Fibroblast of upper back skin (primary cell): ENCODE data around the gene PIK3CB.
"Not testable (repeated sequence)": the region's sequence is repeated elsewhere in the genome, so short reads cannot be mapped to it uniquely, and the experiment has no call there.

Experiments used
- DNase-seq: peaks from one replicate; pipeline ENCODE4 v3.0.0-alpha.2; 2013

The PIK3CB gene

DNA sequence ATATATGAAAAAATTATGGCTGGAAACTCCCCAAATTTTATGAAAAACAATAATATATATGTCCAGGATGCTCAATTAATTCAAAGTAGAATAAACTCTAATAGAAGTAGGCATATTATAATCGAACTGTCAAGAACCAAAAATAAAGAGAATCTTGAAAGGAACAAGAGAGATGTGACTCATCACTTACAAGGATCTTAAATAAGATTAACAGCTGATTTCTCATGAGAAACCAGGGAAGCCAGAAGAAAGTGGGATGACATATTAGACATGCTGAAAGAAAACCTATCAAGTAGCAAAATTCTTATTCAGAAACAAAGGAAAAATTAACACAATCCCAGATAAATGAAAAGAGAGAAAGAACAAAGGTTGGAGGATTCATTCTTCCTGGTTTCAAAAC, 159.3 kb downstream of the PIK3CB start:
- DNase-seq: peak; percentile 25

DNA sequence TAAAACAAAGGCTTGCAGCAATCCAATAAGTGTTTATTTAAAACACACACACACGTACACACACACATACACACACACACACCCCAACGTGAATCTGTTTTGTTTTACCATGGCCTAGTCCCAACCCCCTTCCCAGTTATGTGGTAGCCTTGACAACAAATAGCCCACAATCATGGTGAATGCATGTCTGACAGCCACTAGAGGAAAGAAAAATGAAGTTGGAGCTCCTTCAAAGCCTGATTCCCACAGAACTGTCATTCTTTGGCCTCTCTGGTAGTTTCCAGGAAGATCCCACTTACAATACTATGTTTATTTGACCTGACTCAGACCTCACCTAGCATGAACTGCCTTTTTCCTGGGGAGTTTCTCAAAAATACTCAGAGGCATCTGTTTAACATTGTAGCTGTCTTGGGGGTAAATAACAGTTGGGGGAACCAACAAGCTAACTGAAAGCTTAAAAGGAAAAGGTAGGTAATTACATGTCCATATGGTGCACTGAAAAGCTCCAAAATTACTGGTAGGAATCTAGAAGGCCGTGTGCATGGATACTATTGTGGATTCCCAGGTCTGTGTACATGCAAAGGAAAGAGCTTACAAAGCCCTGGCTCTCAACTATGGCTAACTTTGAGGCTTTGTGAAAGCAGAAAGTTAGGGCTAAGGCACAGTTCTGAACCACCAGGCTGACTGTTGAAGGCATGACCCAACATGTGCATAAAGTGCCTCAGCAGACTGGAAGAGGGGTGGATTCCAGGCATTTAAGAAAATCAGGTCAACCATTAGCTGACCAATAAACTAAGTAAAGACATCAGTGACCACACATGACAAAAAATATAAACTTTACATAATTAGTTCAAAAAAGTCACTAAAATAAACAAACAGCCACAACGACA, 160.8 kb downstream of the PIK3CB start:
- peak; percentile 84 for DNase-seq

DNA sequence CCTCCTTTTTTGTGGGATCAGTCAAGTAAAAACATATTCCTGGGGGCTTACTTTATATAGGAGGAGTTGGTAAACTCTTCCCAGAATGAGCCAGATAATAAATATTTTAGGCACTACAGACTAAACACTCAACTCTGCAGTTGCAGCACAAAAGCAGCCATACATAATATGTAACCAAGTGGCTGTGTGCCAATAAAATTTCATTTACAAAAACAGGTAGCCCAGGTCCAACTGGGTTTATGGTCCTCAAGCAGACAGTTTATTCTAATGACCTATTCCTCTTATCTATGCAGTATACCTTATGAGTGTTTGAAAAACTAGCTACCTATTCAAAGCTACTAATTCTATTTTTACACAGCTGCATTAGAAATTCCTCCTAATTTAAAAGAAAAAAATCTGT, 164.3 kb downstream of the PIK3CB start:
- DNase-seq: no peak

DNA sequence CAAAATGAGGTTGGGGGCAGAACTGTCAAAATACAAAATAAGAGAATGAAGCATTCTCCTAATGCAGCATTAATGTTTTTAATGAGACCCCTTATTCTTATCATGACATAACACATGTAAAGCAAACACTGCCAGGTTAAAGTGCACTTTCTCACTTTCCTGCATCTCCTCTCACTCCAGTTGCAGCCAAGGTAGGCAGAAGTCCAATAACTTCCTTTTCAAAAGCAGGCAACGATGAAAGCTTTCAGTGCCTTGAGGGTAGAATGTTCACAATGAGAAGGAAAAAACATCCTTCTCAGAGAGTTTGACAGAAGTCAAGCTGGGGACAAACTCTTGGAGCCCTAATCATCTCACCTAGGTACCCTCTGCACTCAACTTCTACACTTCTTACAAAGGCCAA, 166.6 kb downstream of the PIK3CB start:
- no peak for DNase-seq

DNA sequence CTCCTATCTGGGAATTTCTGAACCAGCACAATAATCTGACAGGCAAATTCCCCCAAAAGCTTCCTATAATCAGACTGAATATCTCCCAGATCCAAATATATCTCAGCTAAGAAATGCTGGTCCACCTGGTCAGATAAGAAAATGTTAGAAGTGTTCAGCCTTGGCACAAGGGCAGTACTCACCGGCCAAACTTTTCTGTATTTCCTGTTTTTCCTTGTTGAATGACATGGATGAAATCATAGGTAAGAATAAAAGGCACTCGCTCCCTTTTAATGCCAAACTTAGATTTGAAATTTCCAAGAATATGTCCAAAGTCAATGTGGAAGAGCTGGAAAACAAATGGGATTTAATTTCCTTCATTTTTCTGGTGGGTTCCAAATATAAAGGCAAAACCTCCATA, 177.2 kb downstream of the PIK3CB start:
- DNase-seq: no peak

DNA sequence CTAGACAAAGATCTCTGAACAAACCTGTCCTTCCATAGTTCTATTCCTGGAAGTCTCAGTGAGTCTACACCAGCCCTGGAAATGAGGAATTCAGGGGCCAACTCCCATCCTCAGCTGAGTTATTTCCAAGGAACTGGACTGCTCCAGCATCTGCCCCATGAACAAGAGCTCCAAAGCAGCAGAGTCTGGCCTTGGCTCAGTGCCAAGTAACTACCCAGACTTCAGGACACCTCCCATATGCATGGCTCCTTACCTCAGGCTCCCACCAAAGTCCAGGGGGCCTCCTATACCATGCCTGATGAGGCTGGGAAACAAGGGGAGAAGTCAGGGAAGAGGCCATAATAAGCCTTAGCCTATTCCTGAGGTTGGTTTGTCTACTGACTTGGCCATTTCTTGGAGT, 181.2 kb downstream of the PIK3CB start:
- DNase-seq: no peak

DNA sequence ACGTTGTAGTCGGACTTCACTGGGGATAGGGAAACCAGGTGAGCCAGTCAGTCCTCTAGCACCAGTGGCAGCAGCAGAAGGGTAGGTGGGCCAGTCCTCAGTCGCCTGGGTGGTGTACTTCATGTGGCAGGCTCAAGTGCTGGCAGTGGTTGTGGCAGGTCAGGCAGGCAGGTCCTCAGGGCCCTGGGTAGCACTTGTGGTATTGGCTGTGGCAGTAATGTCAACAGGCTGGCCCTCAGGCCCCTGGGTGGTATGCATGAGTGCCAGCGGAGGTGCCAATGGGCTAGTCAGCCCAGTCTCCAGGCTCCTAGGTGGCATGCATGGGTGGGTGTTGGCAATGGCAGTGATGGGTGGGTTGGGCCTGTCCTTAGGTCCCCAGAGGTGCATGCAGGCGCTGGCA, 185.6 kb downstream of the PIK3CB start:
- DNase-seq: no peak

DNA sequence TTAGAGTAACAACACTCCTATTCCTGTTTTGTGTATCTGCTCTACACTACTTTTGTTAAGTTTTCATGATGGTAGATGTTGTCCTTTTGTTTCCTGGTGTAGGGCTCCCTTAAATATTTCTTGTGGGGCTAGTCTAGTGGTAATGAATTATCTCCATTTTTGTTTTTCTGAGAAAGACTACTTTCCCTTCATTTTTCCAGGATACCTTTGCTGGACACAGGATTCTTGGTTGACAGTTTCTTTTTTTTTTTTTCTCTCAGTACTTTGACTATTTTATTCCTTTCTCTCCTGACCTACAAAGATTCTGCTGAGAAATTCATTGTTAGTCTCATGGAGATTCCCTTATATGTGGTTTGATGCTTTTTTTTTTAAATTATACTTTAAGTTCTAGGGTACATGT, 188.2 kb downstream of the PIK3CB start:
- DNase-seq: no peak

DNA sequence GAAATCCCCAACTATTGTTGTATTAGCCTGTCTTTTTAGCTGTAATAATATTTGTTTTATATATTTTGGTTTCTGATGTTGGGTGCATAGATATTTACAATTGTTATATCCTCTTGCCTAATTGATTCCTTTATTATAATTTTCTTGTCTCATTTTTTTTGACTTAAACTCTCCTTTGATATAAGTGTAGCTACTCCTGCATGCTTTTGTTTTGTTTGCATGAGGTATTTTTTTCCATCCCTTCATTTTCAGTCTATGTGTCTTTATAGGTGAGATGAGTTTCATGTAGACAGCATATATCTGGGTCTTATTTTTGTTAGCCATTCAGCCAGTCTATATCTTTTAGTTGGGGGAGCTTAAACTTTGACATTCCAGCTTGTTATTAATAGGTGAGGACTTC, 188.7 kb downstream of the PIK3CB start:
- no peak for DNase-seq

DNA sequence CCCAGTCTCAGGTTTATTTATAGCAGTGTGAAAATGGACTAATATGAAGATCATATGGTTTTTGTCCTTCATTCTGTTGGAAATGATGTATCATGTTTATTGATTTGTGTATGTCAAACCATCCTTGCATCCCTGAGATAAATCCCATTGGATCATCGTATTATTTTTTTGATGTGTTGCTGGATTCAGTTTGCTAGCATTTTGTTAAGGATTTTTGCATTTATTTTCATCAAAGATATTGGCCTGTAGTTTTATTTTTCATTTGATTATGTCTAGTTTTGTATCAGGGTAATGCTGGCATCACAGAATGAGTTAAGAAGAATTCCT, 191.8 kb downstream of the PIK3CB start:
- no peak for DNase-seq

DNA sequence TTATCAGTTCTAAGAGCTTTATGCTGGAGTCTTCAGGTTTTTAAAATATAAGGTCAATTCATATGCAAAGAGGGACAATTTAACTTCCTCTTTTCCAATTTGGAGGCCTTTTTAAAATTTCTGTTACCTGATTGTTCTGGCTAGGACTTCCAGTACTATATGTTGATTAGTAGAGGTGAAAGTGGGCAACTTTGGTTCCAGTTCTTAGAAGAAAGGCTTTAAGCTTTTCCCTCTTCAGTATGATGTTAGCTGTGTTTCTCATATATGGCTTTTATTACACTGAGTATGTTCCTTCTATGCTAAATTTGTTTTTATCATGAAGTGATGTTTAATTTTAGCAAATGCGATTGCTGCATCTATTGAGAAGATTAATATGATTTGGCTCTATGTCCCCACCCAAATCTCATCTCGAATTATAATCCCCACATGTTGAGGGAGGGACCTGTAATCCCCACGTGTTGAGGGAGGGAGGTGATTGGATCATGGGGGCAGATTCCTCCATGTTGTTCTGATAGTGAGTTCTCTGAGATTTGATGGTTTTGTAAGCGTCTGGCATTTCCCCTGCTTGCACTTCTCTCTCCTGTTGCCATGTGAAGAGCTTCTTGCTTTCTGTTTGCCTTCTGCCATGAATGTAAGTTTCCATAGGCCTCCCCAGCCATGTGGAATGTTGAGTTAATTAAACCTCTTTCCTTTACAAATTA, 192.4 kb downstream of the PIK3CB start:
- no peak for DNase-seq

DNA sequence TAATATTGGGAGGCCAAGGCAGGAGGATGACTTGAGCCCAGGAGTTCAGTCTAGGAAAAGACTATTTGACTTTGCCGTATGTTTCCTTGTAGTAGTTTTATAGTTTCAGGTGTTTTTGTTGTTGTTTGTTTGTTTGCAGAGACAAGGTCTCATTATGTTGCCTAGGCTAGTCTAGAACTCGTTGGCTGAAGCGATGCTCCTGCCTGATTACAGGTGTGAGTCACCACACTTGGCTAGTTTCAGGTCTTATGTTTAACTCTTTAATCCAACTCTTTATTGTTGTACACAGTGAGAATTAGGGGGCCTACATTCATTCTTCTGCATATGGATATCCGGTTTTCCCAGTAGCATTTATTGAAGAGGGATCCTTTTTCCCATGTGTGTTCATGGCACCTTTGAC, 194.2 kb downstream of the PIK3CB start:
- no peak for DNase-seq

DNA sequence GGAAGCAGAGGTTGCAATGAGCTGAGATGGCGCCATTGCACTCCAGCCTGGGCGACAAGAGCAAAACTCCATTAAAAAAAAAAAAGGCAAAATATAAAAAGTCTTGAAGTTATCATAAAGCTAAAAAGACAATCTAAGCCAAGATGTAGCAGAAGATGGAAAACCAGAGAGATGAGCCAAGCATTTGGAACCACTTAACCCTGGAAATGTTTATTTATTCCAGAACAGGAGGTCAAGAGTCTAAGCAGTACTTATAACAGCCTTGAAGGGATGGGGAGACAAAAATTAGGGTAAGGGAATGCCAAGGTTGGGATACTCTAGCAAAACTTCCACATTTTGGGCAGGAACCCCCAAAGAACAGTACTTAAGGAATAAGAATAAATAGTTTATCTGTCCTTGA, 196.1 kb downstream of the PIK3CB start:
- no peak for DNase-seq

DNA sequence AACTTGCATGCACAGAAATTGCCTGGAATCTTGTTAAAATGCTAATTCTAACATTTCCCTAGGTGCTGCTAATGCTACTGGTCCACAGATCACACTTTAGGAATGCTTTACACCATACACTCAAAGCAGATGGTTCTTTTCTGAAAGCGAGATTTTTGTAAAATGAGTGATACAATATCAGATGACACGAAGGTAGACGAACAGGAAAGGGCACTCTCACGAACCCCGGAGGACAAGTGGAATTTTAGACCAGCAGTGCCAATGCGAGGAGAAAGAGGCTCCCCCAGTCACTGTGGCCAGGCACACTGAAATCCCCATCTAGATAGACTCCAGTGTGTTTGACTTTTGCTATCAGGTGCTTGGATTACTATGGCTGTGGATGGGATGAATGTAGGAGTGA, 205.2 kb downstream of the PIK3CB start:
- no peak for DNase-seq

DNA sequence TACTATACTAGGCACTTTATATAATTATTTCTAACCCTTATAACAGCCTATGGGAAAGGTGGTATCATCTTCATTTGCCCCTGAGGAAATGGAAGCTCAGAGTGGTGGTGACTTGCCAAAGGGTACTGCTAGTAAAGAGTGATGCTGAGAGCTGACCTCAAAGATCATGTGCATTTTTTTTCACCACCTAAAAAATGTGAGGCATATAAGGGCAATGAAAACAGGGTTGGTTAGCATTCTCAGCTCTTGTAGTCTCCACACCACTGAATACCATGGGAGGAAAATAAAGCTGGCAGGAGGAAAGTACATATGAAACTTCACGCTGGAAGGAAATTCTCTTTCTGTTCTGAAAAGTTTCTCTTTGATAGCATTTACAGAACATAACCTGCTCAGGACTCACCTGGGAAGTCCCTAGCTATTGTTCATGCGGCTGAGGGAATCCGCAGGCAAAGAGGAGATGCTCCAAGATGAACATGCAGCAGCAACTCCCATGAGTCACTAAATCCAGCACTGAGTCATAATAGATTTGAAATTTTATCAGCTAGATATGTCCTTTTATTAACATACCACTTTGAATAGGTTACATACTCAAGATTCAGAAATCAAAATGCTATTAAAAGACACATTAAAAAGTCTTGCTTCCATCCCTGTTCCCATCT, 208.9 kb downstream of the PIK3CB start:
- DNase-seq: peak; percentile 21

DNA sequence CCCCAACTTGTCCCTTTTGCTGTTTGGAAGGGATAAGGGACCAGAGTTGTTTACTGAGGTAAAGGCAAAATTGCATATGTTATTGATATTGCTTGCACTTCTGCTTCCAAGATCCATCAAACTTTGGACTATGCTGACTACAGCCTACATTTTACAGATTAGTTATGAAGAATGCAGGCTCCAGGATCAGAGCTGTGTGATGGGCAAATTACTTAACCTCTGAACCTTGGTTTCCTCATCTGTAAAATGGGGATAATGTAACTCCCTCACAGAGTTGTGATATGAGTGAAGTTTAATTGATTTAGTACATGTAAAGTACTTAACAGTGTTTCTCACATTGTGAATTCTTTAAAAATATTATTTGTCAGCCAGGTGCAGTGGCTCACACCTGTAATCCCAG, 210.2 kb downstream of the PIK3CB start:
- no peak for DNase-seq

DNA sequence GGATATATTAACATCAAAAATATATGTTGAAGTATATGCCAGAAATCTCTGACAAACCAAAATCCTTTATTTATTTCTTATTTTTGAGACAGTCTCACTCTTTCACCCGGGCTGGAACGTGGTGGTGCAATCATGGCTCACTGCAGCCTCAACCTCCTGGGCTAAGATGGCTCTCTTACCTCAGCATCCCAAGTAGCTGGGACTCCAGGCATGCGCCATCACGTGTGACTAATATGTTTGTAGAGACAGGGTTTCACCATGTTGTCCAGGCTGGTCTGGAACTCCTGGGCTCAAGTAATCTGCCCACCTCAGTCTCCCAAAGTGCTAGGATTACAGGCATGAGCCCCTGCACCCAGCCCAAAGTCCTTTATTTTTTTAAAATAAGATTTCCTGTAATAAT, 214.3 kb downstream of the PIK3CB start:
- no peak for DNase-seq

DNA sequence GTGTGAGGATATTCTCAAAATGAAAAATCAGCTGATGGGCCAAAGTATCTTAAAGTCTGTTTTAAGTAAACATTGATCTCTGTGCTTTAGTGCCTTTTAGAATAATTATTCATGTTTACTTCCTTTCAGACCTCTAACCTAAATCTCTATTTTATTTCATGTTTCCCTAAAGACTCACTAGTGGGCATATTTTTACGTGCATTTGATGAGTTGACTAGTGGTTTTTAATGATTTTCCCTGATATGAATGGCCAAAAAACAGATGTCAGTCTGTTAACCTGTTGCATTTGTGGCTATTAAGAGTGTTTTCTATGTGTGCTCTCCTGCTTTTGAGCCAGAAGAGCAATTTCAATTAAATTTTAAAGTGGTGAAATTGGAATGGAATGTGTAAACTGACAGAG, 219.3 kb downstream of the PIK3CB start:
- DNase-seq: no peak

DNA sequence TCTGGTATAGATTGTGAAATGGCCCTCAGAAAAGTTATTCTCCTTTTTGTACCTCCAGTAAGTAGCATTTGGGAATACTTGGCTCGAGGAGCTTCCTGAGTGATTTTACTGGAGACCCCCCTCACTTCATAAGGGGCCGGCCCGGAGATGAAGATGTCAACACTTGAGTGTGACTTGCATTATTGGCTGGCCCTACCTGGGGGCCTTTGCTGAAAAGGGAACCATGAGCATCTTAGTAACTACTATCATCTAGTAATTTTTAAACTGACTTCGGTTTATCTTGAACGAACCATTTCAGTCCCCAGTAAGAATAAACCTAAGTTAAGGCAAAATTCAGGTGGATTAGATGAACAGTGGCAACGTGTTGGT, 224.8 kb downstream of the PIK3CB start:
- no peak for DNase-seq

DNA sequence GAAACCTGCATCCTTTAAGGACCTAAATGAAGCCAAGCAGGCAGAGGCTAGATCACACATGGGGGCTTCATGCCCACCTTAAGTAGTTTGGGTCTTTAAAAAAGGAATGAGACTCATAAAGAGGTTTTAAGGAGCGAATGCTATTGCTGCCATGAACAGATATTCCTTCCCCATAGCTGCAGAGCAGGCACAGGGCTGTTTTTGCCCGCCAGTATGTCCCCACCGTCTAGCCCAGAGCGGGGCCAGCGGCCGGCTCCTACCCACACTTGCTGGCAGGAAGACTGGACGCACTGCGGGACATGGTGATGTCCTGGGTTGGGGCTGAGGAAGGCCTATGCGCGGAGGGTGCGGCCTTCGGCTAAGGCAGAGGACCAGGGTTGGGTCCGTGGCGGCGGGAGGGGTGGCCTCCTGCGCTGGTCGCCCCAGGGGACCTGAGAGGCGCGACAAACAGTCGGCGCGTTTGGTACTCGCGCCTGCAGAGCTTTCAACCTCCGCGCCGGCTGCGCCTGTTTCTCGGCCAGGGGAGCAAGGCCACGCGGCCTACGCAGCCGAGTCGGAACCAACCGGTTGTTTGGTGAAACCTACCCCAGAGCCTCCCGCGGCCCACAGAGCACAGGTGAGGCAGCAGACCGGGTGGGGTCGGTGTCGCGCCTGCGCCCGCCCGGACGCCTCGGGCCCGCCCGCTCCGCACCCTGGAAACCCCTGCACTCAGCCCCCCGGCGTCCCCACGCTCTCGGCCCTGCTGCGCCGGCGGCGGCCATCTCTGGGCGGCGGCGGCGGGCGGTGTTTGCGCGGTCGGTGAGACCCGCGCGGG, 226.2 kb downstream of the PIK3CB start, which contains the start of gene FAIM:
Gene FAIM (plus strand): TSS at position 450 of the 814 bp plus-strand sequence. CDS start 10,956 bp downstream, outside the sequence.
- DNase-seq: peak; percentile 53

DNA sequence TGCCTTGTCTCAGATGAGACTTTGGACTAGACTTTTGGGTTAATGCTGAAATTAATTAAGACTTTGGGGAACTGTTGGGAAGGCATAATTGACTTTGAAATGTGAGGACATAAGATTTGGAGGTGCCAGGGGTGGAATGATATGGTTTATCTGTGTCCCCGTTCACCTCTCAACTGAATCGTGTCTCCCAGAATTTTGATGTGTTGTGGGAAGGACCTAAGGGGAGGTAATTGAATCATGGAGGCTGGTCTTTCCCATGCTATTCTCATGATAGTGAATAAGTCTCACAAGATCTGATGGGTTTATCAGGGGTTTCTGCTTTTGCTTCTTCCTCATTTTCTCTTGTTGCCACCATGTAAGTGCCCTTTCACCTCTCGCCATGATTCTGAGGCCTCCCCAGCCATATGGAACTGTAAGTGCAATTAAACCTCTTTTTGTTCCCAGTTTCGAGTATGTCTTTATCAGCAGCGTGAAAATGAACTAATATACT, 230.6 kb downstream of the PIK3CB start:
- not testable (repeated sequence) for DNase-seq
